TTC549 (cell line): Measurements from ENCODE around the gene GTPBP6.
"Not testable (repeated sequence)": the region's sequence is repeated elsewhere in the genome, so short reads cannot be mapped to it uniquely, and the experiment has no call there.

ENCODE experiments used
- FAIRE-seq: peaks from 2 replicates; lab custom pipeline; 2012; peaks lifted over from hg19 to GRCh38; lab: Jason Lieb, UNC

GTPBP6 gene

GRCh38 chrX:262381-262909, 56.2 kb downstream of the GTPBP6 start:
- no peak for FAIRE-seq

- FAIRE-seq: no peak
Measured at GRCh38 chrX:261919-262352, 56.7 kb downstream of the GTPBP6 start.

GRCh38 chrX:261167-261918, 57.3 kb downstream of the GTPBP6 start:
- FAIRE-seq: no peak

- no peak for FAIRE-seq
Measured at GRCh38 chrX:259692-260355, 58.8 kb downstream of the GTPBP6 start.

GRCh38 chrX:258291-259040, 60.1 kb downstream of the GTPBP6 start:
- no peak for FAIRE-seq

- FAIRE-seq: no peak
Measured at GRCh38 chrX:257681-258289, 60.8 kb downstream of the GTPBP6 start.

- not testable (repeated sequence) for FAIRE-seq
Measured at GRCh38 chrX:257054-257453, 61.5 kb downstream of the GTPBP6 start.

GRCh38 chrX:255923-256331, 62.7 kb downstream of the GTPBP6 start:
- FAIRE-seq: no peak
